LNCaP clone FGC (cell line): Measurements from ENCODE around the gene UNK.
"Not testable (repeated sequence)": the region's sequence is repeated elsewhere in the genome, so short reads cannot be mapped to it uniquely, and the experiment has no call there.

Experiments
- DNase-seq: peaks from one replicate; pipeline ENCODE4 v3.0.0-alpha.2; 2011; ENCODE audit warnings: low read depth
- H3K4me3 ChIP-seq: 2 replicates; pipeline ENCODE4 v1.5.1; 2011; ENCODE audit warnings: mild to moderate bottlenecking, low read depth, low read length, control low read depth
- TF ChIP-seq, protein P1 (sequence below): IDR thresholded peaks from 2 replicates; pipeline ENCODE4 v1.5.1; 2012; ENCODE audit warnings: mild to moderate bottlenecking; ENCODE audit not compliant: control insufficient read depth, insufficient read depth; ENCODE audit errors: extremely low read depth

UNK gene

DNA sequence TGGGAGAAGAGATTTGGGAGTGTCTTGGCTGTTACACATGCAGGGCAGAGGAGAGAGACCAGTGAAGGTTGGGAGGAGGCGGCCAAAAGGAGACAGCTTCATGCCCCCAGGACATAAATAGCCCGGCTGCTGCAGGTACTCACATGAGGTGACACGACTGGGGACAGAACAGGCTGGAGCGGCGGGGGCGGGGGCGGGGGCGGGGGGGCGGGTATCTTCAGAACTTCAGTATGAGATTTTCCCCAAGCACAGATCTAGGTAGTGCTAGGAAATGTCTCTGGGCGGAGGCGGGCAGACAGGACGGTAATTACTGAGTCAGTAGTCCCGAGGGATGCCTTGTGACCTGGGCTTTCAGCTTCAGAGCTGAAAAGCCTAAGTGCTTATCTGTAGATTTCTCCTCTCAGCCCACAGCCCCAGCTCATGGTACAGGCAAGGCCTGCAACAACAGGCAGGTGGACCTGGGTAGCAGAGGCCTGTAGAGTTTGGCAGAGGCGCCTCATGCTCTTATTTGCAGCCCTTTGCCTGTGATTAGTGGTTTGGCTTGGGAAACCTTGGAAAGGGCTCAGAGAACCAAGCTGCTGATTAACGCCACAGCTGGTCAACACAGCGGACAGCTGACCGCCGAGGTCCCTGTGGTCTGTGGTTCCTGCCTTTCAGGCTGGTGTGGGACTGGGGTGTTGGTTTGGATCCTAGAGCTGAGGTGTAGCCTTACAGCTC, 24.5 kb downstream of the UNK start:
- H3K4me3 ChIP-seq: no peak overlapping the region
- TF ChIP-seq, protein P1, sequence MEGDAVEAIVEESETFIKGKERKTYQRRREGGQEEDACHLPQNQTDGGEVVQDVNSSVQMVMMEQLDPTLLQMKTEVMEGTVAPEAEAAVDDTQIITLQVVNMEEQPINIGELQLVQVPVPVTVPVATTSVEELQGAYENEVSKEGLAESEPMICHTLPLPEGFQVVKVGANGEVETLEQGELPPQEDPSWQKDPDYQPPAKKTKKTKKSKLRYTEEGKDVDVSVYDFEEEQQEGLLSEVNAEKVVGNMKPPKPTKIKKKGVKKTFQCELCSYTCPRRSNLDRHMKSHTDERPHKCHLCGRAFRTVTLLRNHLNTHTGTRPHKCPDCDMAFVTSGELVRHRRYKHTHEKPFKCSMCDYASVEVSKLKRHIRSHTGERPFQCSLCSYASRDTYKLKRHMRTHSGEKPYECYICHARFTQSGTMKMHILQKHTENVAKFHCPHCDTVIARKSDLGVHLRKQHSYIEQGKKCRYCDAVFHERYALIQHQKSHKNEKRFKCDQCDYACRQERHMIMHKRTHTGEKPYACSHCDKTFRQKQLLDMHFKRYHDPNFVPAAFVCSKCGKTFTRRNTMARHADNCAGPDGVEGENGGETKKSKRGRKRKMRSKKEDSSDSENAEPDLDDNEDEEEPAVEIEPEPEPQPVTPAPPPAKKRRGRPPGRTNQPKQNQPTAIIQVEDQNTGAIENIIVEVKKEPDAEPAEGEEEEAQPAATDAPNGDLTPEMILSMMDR: no peak
- DNase-seq: no peak

DNA sequence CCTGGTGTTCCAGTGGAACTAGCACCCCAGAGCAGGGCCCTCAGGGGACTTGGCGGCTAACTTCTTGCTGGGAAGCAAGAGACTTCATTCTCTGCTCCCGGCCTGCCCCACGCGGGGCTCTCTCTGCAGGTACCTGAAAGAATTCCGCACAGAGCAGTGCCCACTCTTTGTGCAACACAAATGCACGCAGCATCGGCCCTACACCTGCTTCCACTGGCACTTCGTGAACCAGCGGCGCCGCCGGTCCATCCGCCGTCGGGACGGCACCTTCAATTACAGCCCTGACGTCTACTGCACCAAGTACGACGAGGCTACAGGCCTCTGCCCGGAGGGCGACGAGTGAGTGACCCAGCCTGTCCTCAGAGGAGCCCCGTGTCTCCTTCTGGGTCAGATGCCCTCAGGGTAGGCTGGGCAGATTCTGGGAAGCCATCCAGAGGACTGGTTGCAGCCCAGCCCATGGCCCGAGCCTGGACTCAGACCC, 25.1 kb downstream of the UNK start:
- TF ChIP-seq, protein P1: no peak
- no peak overlapping the region for H3K4me3 ChIP-seq
- no peak for DNase-seq

DNA sequence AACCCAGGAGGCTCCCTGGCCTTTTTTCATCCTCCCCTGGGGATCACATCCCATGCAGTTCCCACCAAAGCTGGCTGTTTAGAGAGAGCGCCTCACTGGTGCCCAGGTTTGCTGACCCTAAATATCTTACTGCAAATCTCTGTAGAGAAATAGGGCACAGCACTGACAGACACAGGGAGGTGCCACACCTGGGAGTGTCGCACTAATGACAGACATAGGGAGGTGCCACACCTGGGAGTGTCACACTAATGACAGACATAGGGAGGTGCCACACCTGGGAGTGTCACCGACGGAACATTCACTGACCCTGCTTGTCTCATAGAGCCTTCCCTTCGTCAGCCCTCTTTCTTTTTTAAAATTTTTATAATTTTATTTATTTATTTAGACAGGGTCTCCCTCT, 25.6 kb downstream of the UNK start:
- no peak for DNase-seq
- TF ChIP-seq, protein P1: no peak
- no peak overlapping the region for H3K4me3 ChIP-seq

DNA sequence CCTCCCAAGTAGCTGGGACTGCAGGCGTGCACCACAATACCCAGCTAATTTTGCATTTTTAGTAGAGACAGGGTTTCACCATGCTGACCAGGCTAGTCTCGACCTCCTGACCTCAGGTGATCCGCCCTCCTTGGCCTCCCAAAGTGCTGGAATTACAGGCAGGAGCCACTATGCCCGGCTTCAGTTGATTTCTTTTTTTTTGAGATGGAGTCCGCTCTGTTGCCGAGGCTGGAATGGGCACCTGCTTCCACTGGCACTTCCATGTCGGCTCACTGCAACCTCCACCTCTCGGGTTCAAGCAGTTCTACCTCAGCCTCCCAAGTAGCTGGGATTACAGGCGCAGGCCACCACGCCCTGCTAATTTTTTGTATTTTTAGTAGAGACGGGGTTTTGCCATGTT, 26.1 kb downstream of the UNK start:
- DNase-seq, H3K4me3 ChIP-seq: not testable (repeated sequence)

DNA sequence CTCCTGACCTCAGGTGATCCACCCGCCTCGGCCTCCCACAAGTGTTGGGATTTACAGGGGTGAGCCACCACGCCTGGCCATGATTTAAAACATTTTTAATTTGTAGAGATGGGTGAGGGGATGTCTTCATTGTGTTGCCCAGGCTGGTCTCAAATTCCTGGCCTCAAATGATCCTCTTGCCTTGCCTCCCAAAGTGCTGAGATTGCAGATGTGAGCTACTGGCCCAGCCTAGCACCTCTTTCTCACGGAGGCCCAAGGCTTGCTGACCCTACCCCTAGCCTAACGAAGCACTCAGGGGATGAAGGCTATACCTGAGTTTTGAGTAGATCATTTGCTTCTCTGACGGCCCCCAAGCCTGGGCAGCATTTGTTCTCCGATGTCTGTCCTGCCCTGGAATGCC, 26.6 kb downstream of the UNK start:
- TF ChIP-seq, protein P1: no peak
- H3K4me3 ChIP-seq: no peak overlapping the region
- DNase-seq: no peak

DNA sequence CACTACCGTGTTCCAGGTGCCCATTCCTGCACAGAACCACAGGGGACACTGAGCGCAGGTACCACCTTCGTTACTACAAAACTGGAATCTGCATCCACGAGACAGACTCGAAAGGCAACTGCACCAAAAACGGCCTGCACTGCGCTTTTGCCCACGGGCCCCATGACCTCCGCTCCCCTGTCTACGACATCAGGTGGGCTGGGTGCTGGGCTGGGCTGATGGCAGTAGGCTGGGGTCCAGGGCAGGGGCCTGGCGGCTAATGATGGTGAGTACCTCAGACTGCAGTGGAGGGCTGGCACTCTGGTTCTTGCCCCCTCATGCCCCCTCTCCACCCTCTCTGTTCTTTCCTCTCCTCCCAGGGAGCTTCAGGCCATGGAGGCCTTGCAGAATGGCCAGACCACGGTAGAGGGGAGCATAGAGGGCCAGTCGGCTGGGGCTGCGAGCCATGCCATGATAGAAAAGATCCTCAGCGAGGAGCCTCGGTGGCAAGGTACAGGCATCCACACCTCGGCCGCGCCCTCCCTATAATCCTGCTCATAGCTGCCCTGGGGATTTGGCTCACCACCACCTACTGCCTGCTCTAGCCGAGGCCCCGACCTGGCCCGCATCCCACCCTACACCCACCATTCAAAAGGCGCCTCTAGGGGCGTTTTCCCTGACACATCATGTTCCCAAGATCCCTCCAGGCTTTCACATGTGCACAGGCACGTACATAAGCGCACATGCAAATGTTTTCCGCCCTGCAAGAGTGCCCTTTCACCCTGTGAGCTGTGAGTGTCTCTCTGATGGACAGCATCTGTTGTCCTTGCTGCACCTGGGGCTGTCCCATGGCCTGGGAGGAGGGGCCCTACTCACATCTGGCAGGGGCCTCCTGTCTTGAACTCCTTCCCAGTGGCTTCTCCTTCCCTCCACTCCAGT, 27.7 kb downstream of the UNK start:
- H3K4me3 ChIP-seq: no peak overlapping the region
- TF ChIP-seq, protein P1: no peak
- no peak for DNase-seq

DNA sequence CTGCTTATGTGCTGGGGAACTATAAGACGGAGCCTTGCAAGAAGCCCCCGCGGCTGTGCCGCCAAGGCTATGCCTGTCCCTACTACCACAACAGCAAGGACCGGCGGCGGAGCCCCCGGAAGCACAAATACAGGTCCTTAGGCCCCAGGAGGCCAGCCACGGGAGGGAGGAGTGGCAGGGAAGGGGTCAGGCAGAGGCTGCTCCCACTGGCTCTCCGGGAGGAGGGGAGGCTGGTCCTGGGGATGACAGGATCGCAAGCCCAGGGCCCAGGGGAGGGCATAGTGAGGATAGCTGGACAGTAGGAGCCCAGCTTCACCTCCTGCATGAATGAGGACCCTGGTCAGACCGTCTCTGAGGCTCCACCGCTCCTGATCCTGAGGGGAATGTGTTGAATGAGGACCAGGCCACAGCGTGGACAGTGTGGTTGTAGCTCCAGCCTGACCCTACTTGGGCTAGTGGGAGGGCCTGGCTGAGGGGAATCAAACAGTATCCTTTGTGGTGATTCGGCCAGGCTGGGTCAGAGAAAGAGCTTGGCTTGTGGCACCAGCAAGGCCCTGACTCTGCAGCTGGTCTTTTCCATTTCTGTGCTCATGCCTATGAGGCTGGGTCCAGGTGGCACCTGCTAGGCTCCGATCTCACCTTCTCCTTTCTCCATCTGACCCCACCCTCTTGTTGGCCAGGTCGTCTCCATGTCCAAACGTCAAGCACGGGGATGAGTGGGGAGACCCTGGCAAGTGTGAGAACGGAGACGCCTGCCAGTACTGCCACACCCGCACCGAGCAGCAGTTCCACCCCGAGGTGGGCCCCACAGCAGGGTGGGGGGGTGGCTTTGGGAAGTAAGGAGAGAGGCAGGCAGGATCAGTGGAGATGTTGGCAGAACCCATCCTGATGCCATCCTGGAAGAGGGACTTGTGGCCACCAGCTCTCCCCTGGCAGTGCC, 28.7 kb downstream of the UNK start:
- no peak overlapping the region for H3K4me3 ChIP-seq
- TF ChIP-seq, protein P1: no peak
- DNase-seq: no peak
